ENCODE data around the gene ATG2A.

ATG2A gene

GRCh38 chr11:64854157-64854533, 62.9 kb downstream of the ATG2A start:
- TF ChIP-seq POLR2AphosphoS5 (IDR thresholded peaks at IDR 0.05; ENCODE audit: low read depth) (no peak), REST (IDR thresholded peaks at IDR 0.05; ENCODE audit: insufficient replicate concordance, low read depth) (no peak), GABPA (IDR thresholded peaks at IDR 0.05; ENCODE audit: low read depth) (no peak), CTCF (IDR thresholded peaks at IDR 0.05; ENCODE audit: insufficient read depth, low read length) (no peak), SPI1 (IDR thresholded peaks at IDR 0.05; ENCODE audit: borderline replicate concordance, low read depth) (no peak)
- Histone ChIP-seq H3K4me3 (replicated peaks; ENCODE audit: insufficient read depth, low read length) (no peak overlapping the region), H3K27me3 (ENCODE audit: insufficient read depth, poor library complexity, severe bottlenecking) (no peaks in the 10 kb centered on the region), H3K27ac (replicated peaks) (no peak overlapping the region)
- DNase-seq (ENCODE audit: low read depth in 1 of 2, low spot score in 1 of 2) = no peak

- Histone ChIP-seq H3K27ac (replicated peaks) (no peak overlapping the region), H3K4me3 (replicated peaks; ENCODE audit: insufficient read depth, low read length) (no peak overlapping the region)
- DNase-seq (ENCODE audit: low read depth in 1 of 2, low spot score in 1 of 2) = peak in 1 of 2 experiments; percentile 25
These were observed 63.3 kb downstream of the ATG2A start for GRCh38 chr11:64853709-64854108.

GRCh38 chr11:64852804-64853509, 64.1 kb downstream of the ATG2A start:
- DNase-seq (ENCODE audit: low read depth in 1 of 2, low spot score in 1 of 2) = no peak
- no peak overlapping the region for H3K27ac ChIP-seq (replicated peaks)
- H3K4me3 ChIP-seq (replicated peaks; ENCODE audit: insufficient read depth, low read length) = no peak overlapping the region
- TF ChIP-seq CTCF (IDR thresholded peaks at IDR 0.05; ENCODE audit: insufficient read depth, low read length) = no peak
- TF ChIP-seq POLR2AphosphoS5 (IDR thresholded peaks at IDR 0.05; ENCODE audit: low read depth) = no peak
- TF ChIP-seq GABPA (IDR thresholded peaks at IDR 0.05; ENCODE audit: low read depth) = no peak
- TF ChIP-seq REST (IDR thresholded peaks at IDR 0.05; ENCODE audit: insufficient replicate concordance, low read depth) = no peak
- H3K27me3 ChIP-seq (ENCODE audit: insufficient read depth, poor library complexity, severe bottlenecking) = no peaks in the 10 kb centered on the region

More at GRCh38 chr11:64853709-64854108, 63.3 kb downstream of the ATG2A start:
- TF ChIP-seq SPI1 (IDR thresholded peaks at IDR 0.05; ENCODE audit: borderline replicate concordance, low read depth) (peak; percentile 10; the same call in 1 of the 2 replicates), REST (IDR thresholded peaks at IDR 0.05; ENCODE audit: insufficient replicate concordance, low read depth) (no peak)
- no peaks in the 10 kb centered on the region for H3K27me3 ChIP-seq (ENCODE audit: insufficient read depth, poor library complexity, severe bottlenecking)

Measured in HL-60 (cell line).